B cell (primary cell): ENCODE measurements around the gene PKIB.

Experiments
- CTCF ChIP-seq: fragments of 200-600 bp; IDR thresholded peaks from one replicate; pipeline ENCODE4 v1.8.0; 2022; ENCODE audit warnings: antibody characterized with exemption, mild to moderate bottlenecking
- EZH2 ChIP-seq: IDR thresholded peaks from 2 replicates; pipeline ENCODE4 v1.6.1; 2012; ENCODE audit warnings: borderline replicate concordance, low read depth, mild to moderate bottlenecking, moderate library complexity, low read length; ENCODE audit not compliant: insufficient read depth, poor library complexity, severe bottlenecking

- TF ChIP-seq CTCF (no peak), EZH2 (no peak)
Measured at GRCh38 chr6:122722746-122723145, 112.5 kb downstream of the PKIB start.
